SIG-M5 (cell line): ENCODE measurements around the gene CAMK1G.

Experiments used
- DNase-seq: peaks from one replicate; lab custom pipeline; 2025; lab: John Stamatoyannopoulos, UW

Gene CAMK1G

GRCh38 chr1:209583408-209583807 lies at the start of gene CAMK1G:
Gene CAMK1G, plus strand, starts transcription at chr1:209583714. Its CDS starts 11,270 bp downstream, at chr1:209594984.
- no peak for DNase-seq

- no peak for DNase-seq
These were observed 48.8 kb upstream of the CAMK1G start for GRCh38 chr1:209534496-209535250.

GRCh38 chr1:209536843-209537242 lies 46.7 kb upstream of the CAMK1G start:
- no peak for DNase-seq

- DNase-seq, result no peak
These were observed 46.0 kb upstream of the CAMK1G start for GRCh38 chr1:209537336-209538114.

- no peak for DNase-seq
These were observed 43.9 kb upstream of the CAMK1G start for GRCh38 chr1:209539576-209539975.

- DNase-seq, result no peak
These were observed 40.9 kb upstream of the CAMK1G start for GRCh38 chr1:209542585-209542984.

- no peak for DNase-seq
These were observed 39.4 kb upstream of the CAMK1G start for GRCh38 chr1:209544098-209544497.

- no peak for DNase-seq
These were observed 38.1 kb upstream of the CAMK1G start for GRCh38 chr1:209545423-209545822.

GRCh38 chr1:209546390-209547085 lies 37.0 kb upstream of the CAMK1G start:
- DNase-seq, result no peak

GRCh38 chr1:209547626-209548025 lies 35.9 kb upstream of the CAMK1G start:
- DNase-seq, result no peak

GRCh38 chr1:209549443-209550205 lies 33.9 kb upstream of the CAMK1G start:
- DNase-seq, result no peak

- DNase-seq, result no peak
These were observed 33.0 kb upstream of the CAMK1G start for GRCh38 chr1:209550519-209550918.

GRCh38 chr1:209552406-209553264 lies 30.9 kb upstream of the CAMK1G start:
- no peak for DNase-seq

GRCh38 chr1:209554761-209555611 lies 28.5 kb upstream of the CAMK1G start:
- DNase-seq, result no peak

GRCh38 chr1:209556162-209556690 lies 27.3 kb upstream of the CAMK1G start:
- no peak for DNase-seq

GRCh38 chr1:209557221-209557620 lies 26.3 kb upstream of the CAMK1G start:
- DNase-seq, result no peak

- no peak for DNase-seq
These were observed 23.0 kb upstream of the CAMK1G start for GRCh38 chr1:209560529-209560928.

GRCh38 chr1:209560952-209561351 lies 22.6 kb upstream of the CAMK1G start:
- no peak for DNase-seq

- no peak for DNase-seq
These were observed 22.0 kb upstream of the CAMK1G start for GRCh38 chr1:209561532-209561931.

GRCh38 chr1:209564849-209565248 lies 18.7 kb upstream of the CAMK1G start:
- no peak for DNase-seq
